Neutrophil (primary cell): ENCODE measurements around the gene ASTN2.

Experiments
- H3K27ac ChIP-seq: fragments of 200-600 bp; sonication (generic); 2 replicates; pipeline ENCODE4 v1.5.1; 2016; ENCODE audit warnings: mild to moderate bottlenecking, moderate library complexity
- H3K27me3 ChIP-seq: fragments of 200-600 bp; sonication (generic); 2 replicates; pipeline ENCODE4 v1.6.0; 2016; ENCODE audit warnings: mild to moderate bottlenecking
- H3K36me3 ChIP-seq: fragments of 200-600 bp; sonication (generic); 2 replicates; pipeline ENCODE4 v1.5.1; 2017
- H3K4me1 ChIP-seq, 2 experiments: fragments of 200-600 bp in 1 of 2; sonication (generic) in 1 of 2; 1 replicate in 1 of 2; 2 replicates in 1 of 2; pipeline versions ENCODE4 v1.5.1 to v1.6.1; 2013 to 2016; ENCODE audit warnings: low read depth in 1 of 2, low read length in 1 of 2, mild to moderate bottlenecking in 1 of 2, moderate library complexity in 1 of 2; ENCODE audit not compliant: control insufficient read depth in 1 of 2, insufficient read depth in 1 of 2
- H3K4me3 ChIP-seq, 2 experiments: fragments of 200-600 bp in 1 of 2; sonication (generic) in 1 of 2; 1 replicate in 1 of 2; 2 replicates in 1 of 2; pipeline ENCODE4 v1.5.1; 2013 to 2016; ENCODE audit warnings: low read depth in 1 of 2, low read length in 1 of 2, mild to moderate bottlenecking in 1 of 2, moderate library complexity in 1 of 2
- H3K9me3 ChIP-seq: fragments of 200-600 bp; sonication (generic); 2 replicates; pipeline ENCODE4 v1.5.1; 2016
- CTCF ChIP-seq: fragments of 200-600 bp; sonication (generic); IDR thresholded peaks from 2 replicates; pipeline ENCODE4 v1.5.1; 2016; ENCODE audit warnings: antibody characterized with exemption

The ASTN2 gene

GRCh38 chr9:117091529-117091928 lies 323.3 kb downstream of the ASTN2 start:
- Histone ChIP-seq H3K9me3 (no peaks in the 10 kb centered on the region), H3K36me3 (no peaks in the 10 kb centered on the region), H3K27me3 (no peaks in the 10 kb centered on the region), H3K27ac (no peak overlapping the region), H3K4me1 (no peaks in the 10 kb centered on the region), H3K4me3 (no peak overlapping the region)
- TF ChIP-seq CTCF, result no peak

DNA sequence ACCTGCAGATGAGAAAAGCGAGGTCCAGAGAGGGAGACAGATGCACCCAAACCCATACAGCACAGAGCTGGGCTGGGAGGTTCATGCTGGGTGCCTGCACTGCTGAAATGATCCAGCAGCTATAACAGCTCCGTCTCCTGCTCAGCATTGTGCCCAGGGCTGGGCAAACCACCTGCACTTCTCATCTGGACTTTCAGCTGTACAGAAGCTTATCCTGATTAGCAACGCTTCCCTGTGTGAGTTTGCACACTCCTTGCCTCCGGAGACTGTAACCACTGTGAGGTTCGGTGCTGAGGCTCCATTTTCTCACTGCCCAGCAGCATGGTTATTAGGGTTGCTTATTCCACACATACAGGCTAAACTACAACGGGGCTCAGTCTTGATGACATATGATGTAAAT lies 326.1 kb downstream of the ASTN2 start:
- Histone ChIP-seq H3K36me3 (no peaks in the 10 kb centered on the region), H3K27me3 (no peaks in the 10 kb centered on the region), H3K27ac (no peak overlapping the region), H3K9me3 (no peaks in the 10 kb centered on the region), H3K4me1 (no peaks in the 10 kb centered on the region), H3K4me3 (no peak overlapping the region)
- no peak for TF ChIP-seq CTCF

GRCh38 chr9:117088140-117088539 lies 326.7 kb downstream of the ASTN2 start:
- Histone ChIP-seq H3K4me3 (no peak overlapping the region), H3K9me3 (no peaks in the 10 kb centered on the region), H3K4me1 (no peaks in the 10 kb centered on the region), H3K27ac (no peak overlapping the region), H3K27me3 (no peaks in the 10 kb centered on the region), H3K36me3 (no peaks in the 10 kb centered on the region)
- TF ChIP-seq CTCF, result no peak

GRCh38 chr9:117084221-117084620 lies 330.6 kb downstream of the ASTN2 start:
- no peak overlapping the region for H3K4me3 ChIP-seq
- TF ChIP-seq CTCF, result no peak
- H3K9me3 ChIP-seq, result no peaks in the 10 kb centered on the region
- H3K4me1 ChIP-seq, result no peaks in the 10 kb centered on the region
- H3K27me3 ChIP-seq, result no peaks in the 10 kb centered on the region
- H3K27ac ChIP-seq, result no peak overlapping the region
- no peaks in the 10 kb centered on the region for H3K36me3 ChIP-seq

DNA sequence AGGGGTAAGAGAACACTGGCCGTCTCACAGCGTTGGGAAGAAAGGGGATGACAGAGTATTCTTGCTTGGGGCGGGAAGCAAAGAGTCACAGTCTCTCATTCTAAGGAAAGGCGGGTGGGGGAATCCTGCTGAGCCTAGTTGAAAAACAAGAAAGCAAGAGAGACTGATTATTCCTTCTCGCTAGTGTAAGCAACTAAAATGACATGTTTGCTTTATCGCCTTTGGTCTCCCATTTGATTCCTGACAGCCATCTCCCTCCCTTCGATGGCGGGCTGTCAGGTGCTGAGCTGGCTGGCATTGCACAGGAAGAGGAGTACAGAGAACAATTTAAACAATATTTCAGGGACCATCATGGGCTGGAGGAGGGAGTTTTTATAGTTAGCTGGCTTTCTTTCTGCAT lies 331.3 kb downstream of the ASTN2 start:
- Histone ChIP-seq H3K27me3 (no peaks in the 10 kb centered on the region), H3K27ac (no peak overlapping the region)

More for the DNA sequence above, 331.3 kb downstream of the ASTN2 start:
- Histone ChIP-seq H3K36me3 (no peaks in the 10 kb centered on the region), H3K4me1 (no peaks in the 10 kb centered on the region), H3K9me3 (no peaks in the 10 kb centered on the region), H3K4me3 (no peak overlapping the region)
- no peak for TF ChIP-seq CTCF
